H9 (cell line): Measurements from ENCODE around the gene APOH. TPM values are rescaled to one million over a fixed set of nuclear protein-coding genes. Genes with fewer than 3 reads are reported as not detected.

Source experiments
- DNase-seq: peaks from one replicate; pipeline ENCODE4 v3.0.0-alpha.2; 2017
- H2AFZ ChIP-seq: one replicate; pipeline ENCODE4 v1.6.1; 2013; ENCODE audit warnings: mild to moderate bottlenecking, low read length, control low read depth, moderate library complexity
- H2AK5ac ChIP-seq: 2 replicates; pipeline ENCODE4 v1.6.1; 2013; ENCODE audit warnings: low read length, control low read depth, mixed read lengths; ENCODE audit not compliant: insufficient read length
- H2BK120ac ChIP-seq: one replicate; pipeline ENCODE4 v1.6.1; 2013; ENCODE audit warnings: low read depth, mild to moderate bottlenecking, low read length, control low read depth, inconsistent platforms; ENCODE audit not compliant: poor library complexity, severe bottlenecking
- H2BK12ac ChIP-seq: 2 replicates; pipeline ENCODE4 v1.6.1; 2013; ENCODE audit warnings: low read length, control low read depth, mixed read lengths, low read depth; ENCODE audit not compliant: insufficient read length
- H2BK15ac ChIP-seq: 2 replicates; pipeline ENCODE4 v1.6.1; 2013; ENCODE audit warnings: low read depth, low read length, control low read depth
- H2BK20ac ChIP-seq: one replicate; pipeline ENCODE4 v1.6.1; 2013; ENCODE audit warnings: low read depth, mild to moderate bottlenecking, low read length, control low read depth, inconsistent platforms; ENCODE audit not compliant: poor library complexity, severe bottlenecking
- H2BK5ac ChIP-seq: 2 replicates; pipeline ENCODE4 v1.6.1; 2013; ENCODE audit warnings: low read length, control low read depth, mixed read lengths; ENCODE audit not compliant: insufficient read length
- H3K14ac ChIP-seq: 2 replicates; pipeline ENCODE4 v1.6.1; 2013; ENCODE audit warnings: low read length, control low read depth; ENCODE audit not compliant: insufficient read depth
- H3K18ac ChIP-seq: 2 replicates; pipeline ENCODE4 v1.6.1; 2013; ENCODE audit warnings: low read depth, mild to moderate bottlenecking, mixed read lengths, low read length, control low read depth; ENCODE audit not compliant: insufficient read length
- H3K23ac ChIP-seq: 2 replicates; pipeline ENCODE4 v1.6.1; 2013; ENCODE audit warnings: low read length, control low read depth, mixed read lengths, low read depth; ENCODE audit not compliant: insufficient read length
- H3K23me2 ChIP-seq: 2 replicates; pipeline ENCODE4 v1.6.1; 2013; ENCODE audit warnings: low read depth, mild to moderate bottlenecking, mixed read lengths, low read length, control low read depth; ENCODE audit not compliant: insufficient read length, poor library complexity, severe bottlenecking
- H3K27ac ChIP-seq: 2 replicates; pipeline ENCODE4 v1.5.1; 2013; ENCODE audit warnings: low read length, control low read depth, mixed read lengths, low read depth; ENCODE audit not compliant: insufficient read length
- H3K27me3 ChIP-seq: 2 replicates; pipeline ENCODE4 v1.6.1; 2013; ENCODE audit warnings: low read length, control low read depth, inconsistent platforms; ENCODE audit not compliant: insufficient read depth
- H3K4ac ChIP-seq: 2 replicates; pipeline ENCODE4 v1.6.1; 2013; ENCODE audit warnings: low read depth, mild to moderate bottlenecking, control low read depth, inconsistent platforms, low read length, moderate library complexity
- H3K4me1 ChIP-seq: 2 replicates; pipeline ENCODE4 v1.6.1; 2013; ENCODE audit warnings: low read length, control low read depth, inconsistent platforms; ENCODE audit not compliant: insufficient read depth
- H3K4me2 ChIP-seq: 2 replicates; pipeline ENCODE4 v1.6.1; 2013; ENCODE audit warnings: low read length, control low read depth, mixed read lengths; ENCODE audit not compliant: insufficient read length, insufficient read depth
- H3K56ac ChIP-seq: 2 replicates; pipeline ENCODE4 v1.6.1; 2013; ENCODE audit warnings: low read depth, mild to moderate bottlenecking, mixed read lengths, low read length, control low read depth; ENCODE audit not compliant: insufficient read length
- H3K79me1 ChIP-seq: 2 replicates; pipeline ENCODE4 v1.6.1; 2013; ENCODE audit warnings: low read depth, mild to moderate bottlenecking, moderate library complexity, low read length, control low read depth, inconsistent platforms; ENCODE audit not compliant: insufficient read depth, poor library complexity, severe bottlenecking
- H3K79me2 ChIP-seq: 2 replicates; pipeline ENCODE4 v1.6.1; 2013; ENCODE audit warnings: low read length, control low read depth, inconsistent platforms; ENCODE audit not compliant: insufficient read depth
- H3K9ac ChIP-seq: 2 replicates; pipeline ENCODE4 v1.6.1; 2013; ENCODE audit warnings: low read length, control low read depth, mixed read lengths; ENCODE audit not compliant: insufficient read length; ENCODE audit errors: extremely low read depth
- H3K9me3 ChIP-seq: one replicate; pipeline ENCODE4 v1.6.1; 2013; ENCODE audit warnings: low read depth, low read length, inconsistent platforms; ENCODE audit not compliant: control insufficient read depth
- H3T11ph ChIP-seq: one replicate; pipeline ENCODE4 v1.6.1; 2013; ENCODE audit warnings: mild to moderate bottlenecking, low read length, control low read depth, inconsistent platforms
- H4K20me1 ChIP-seq: one replicate; pipeline ENCODE4 v1.6.1; 2013; ENCODE audit not compliant: control insufficient read depth, insufficient read length, insufficient read depth
- H4K5ac ChIP-seq: 2 replicates; pipeline ENCODE4 v1.6.1; 2013; ENCODE audit warnings: low read depth, mild to moderate bottlenecking, mixed read lengths, low read length, control low read depth; ENCODE audit not compliant: insufficient read length
- H4K8ac ChIP-seq: replicated peaks from 2 replicates; pipeline ENCODE4 v1.6.1; 2013; ENCODE audit warnings: low read length, control low read depth, mixed read lengths, low read depth; ENCODE audit not compliant: insufficient read length
- H4K91ac ChIP-seq: 2 replicates; pipeline ENCODE4 v1.6.1; 2013; ENCODE audit warnings: low read depth, mild to moderate bottlenecking, moderate library complexity, mixed read lengths, low read length, control low read depth; ENCODE audit not compliant: insufficient read length
- H3K27ac Mint-ChIP-seq, 3 experiments: 2 replicates in 2 of 3; 3 replicates in 1 of 3; pipeline ENCODE4 v1.8.0; 2020 to 2021; ENCODE audit warnings: mixed read lengths in 3 of 3, mild to moderate bottlenecking in 1 of 3, moderate library complexity in 1 of 3
- H3K27me3 Mint-ChIP-seq: 2 replicates; pipeline ENCODE4 v1.8.0; 2021; ENCODE audit warnings: low read depth, mild to moderate bottlenecking, moderate library complexity, mixed read lengths
- H3K36me3 Mint-ChIP-seq, 3 experiments: 2 replicates in 2 of 3; 3 replicates in 1 of 3; pipeline ENCODE4 v1.8.0; 2020 to 2021; ENCODE audit warnings: low read depth in 3 of 3, mixed read lengths in 3 of 3; ENCODE audit not compliant: insufficient read depth in 1 of 3
- H3K4me1 Mint-ChIP-seq, 2 experiments: 2 replicates each; pipeline ENCODE4 v1.8.0; 2020; ENCODE audit warnings: mixed read lengths in 2 of 2
- H3K4me3 Mint-ChIP-seq, 2 experiments: 2 replicates in 1 of 2; 3 replicates in 1 of 2; pipeline ENCODE4 v1.8.0; 2020 to 2021; ENCODE audit warnings: mild to moderate bottlenecking in 2 of 2, mixed read lengths in 2 of 2, moderate library complexity in 1 of 2
- H3K9me3 Mint-ChIP-seq, 2 experiments: 2 replicates in 1 of 2; 3 replicates in 1 of 2; pipeline ENCODE4 v1.8.0; 2020; ENCODE audit warnings: mild to moderate bottlenecking in 2 of 2, mixed read lengths in 2 of 2, moderate library complexity in 1 of 2
- total RNA-seq: library from RNA; stranded (reverse); gene quantifications from 2 replicates; pipeline ENCODE4 v1.2.1, GENCODE V29; 2021
- TF ChIP-seq, protein P1 (sequence below): fragments of 200-600 bp; sonication (generic); conservative IDR thresholded peaks from 3 replicates; pipeline ENCODE4 v1.8.0; 2021; ENCODE audit warnings: antibody characterized with exemption, mild to moderate bottlenecking

The APOH gene
- total RNA-seq, 1 experiment from 2014 or later: not detected

- H2BK20ac ChIP-seq: no peak overlapping the region
- no peaks in the 10 kb centered on the region for H3K9me3 ChIP-seq
- H3K23me2 ChIP-seq: no peaks in the 10 kb centered on the region
- TF ChIP-seq, protein P1, sequence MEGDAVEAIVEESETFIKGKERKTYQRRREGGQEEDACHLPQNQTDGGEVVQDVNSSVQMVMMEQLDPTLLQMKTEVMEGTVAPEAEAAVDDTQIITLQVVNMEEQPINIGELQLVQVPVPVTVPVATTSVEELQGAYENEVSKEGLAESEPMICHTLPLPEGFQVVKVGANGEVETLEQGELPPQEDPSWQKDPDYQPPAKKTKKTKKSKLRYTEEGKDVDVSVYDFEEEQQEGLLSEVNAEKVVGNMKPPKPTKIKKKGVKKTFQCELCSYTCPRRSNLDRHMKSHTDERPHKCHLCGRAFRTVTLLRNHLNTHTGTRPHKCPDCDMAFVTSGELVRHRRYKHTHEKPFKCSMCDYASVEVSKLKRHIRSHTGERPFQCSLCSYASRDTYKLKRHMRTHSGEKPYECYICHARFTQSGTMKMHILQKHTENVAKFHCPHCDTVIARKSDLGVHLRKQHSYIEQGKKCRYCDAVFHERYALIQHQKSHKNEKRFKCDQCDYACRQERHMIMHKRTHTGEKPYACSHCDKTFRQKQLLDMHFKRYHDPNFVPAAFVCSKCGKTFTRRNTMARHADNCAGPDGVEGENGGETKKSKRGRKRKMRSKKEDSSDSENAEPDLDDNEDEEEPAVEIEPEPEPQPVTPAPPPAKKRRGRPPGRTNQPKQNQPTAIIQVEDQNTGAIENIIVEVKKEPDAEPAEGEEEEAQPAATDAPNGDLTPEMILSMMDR: no peak
- H3K4ac ChIP-seq: no peak overlapping the region
- H2BK12ac ChIP-seq: no peak overlapping the region
- no peak overlapping the region for H3K14ac ChIP-seq
- no peak overlapping the region for H4K5ac ChIP-seq
- no peak overlapping the region for H2AFZ ChIP-seq
- Mint-ChIP-seq H3K27me3 (no peaks in the 10 kb centered on the region; the same call in 1 of the 2 replicates), H3K27ac (no peak overlapping the region), H3K9me3 (no peaks in the 10 kb centered on the region), H3K36me3 (no peaks in the 10 kb centered on the region), H3K4me1 (no peaks in the 10 kb centered on the region), H3K4me3 (no peak overlapping the region)
- H3K27me3 ChIP-seq: no peaks in the 10 kb centered on the region
- H3K56ac ChIP-seq: no peak overlapping the region
- no peak overlapping the region for H3K27ac ChIP-seq
- H4K8ac ChIP-seq: no peak overlapping the region
- H4K20me1 ChIP-seq: no peaks in the 10 kb centered on the region
- no peaks in the 10 kb centered on the region for H3K79me1 ChIP-seq
- H3T11ph ChIP-seq: no peak overlapping the region
- no peak overlapping the region for H2BK15ac ChIP-seq
- H2AK5ac ChIP-seq: no peak overlapping the region
- H3K4me1 ChIP-seq: no peaks in the 10 kb centered on the region
- H4K91ac ChIP-seq: no peak overlapping the region
- no peak overlapping the region for H2BK120ac ChIP-seq
- no peak overlapping the region for H2BK5ac ChIP-seq
- H3K18ac ChIP-seq: no peak overlapping the region
- no peak overlapping the region for H3K9ac ChIP-seq
- DNase-seq: no peak
- no peak overlapping the region for H3K23ac ChIP-seq
- H3K4me2 ChIP-seq: no peak overlapping the region
- no peaks in the 10 kb centered on the region for H3K79me2 ChIP-seq
These were observed 7.9 kb downstream of the APOH start for GRCh38 chr17:66221343-66221742.
